ENCODE data around the gene ESYT2. TPM values are rescaled to one million over a fixed set of nuclear protein-coding genes. Genes with fewer than 3 reads are reported as not detected.

ESYT2 gene
- total RNA-seq, 2 donors from 2014 or later, result 30.7 to 36.9 TPM

DNA sequence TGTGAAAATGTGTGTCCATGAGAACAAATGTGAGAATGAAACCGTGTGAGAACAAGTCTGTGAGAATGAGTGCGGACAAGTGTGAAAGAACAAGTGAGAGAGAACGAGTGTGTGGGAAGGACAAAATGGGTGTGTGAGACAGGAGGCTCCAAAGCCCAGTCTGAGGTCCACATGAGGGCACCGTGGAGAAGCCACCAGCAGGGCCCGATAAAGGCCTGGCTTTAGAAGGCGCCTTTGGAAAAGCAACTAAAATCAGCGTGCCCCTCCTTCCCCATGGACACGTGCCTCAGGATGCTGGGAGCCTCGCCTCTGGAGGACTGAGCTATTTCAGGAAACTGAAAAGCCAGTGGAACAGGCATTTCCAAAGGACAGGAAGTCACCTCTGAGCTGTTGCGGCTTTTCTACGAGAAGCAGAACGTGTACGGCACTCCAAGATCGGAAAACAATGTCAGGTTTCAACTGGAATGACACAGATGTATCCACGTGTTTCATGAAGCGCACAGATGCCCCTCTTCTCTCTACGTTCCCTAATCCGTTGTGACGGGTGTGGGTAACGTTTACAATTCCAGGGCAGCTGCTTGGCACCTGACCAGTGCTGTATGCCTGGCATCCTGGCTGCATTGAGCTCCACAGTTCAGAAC is 46.4 kb downstream of the ESYT2 start:
- Mint-ChIP-seq H3K9me3 (no peaks in the 10 kb centered on the region), H3K4me3 (no peak overlapping the region), H3K27ac (no peak overlapping the region), H3K27me3 (ENCODE audit: insufficient read depth) (no peaks in the 10 kb centered on the region), H3K4me1 (peaks cover 5% of the 10 kb centered on the region), H3K36me3 (ENCODE audit: low read depth) (peaks cover 16% of the 10 kb centered on the region)
- Histone ChIP-seq H3K4me1 (ENCODE audit: control insufficient read depth, insufficient read depth, low read length) (no peaks in the 10 kb centered on the region), H3K27ac (ENCODE audit: low read depth, low read length) (no peak overlapping the region), H3K27me3 (ENCODE audit: control insufficient read depth, insufficient read depth, low read length, poor library complexity, severe bottlenecking) (no peaks in the 10 kb centered on the region), H3K4me3 (ENCODE audit: low read length) (no peak overlapping the region), H3K9ac (ENCODE audit: extremely low read depth, low read length, poor library complexity, severe bottlenecking) (no peak overlapping the region), H3K9me3 (ENCODE audit: control insufficient read depth, low read length) (peaks cover 20% of the 10 kb centered on the region), H3K36me3 (ENCODE audit: control insufficient read depth, insufficient read depth, low read length) (peaks cover 49% of the 10 kb centered on the region)
- peak; percentile 71 for DNase-seq
- 93 to 94% methylated on average over 14 to 20 of the region's 20 CpGs for WGBS, 2 experiments (ENCODE audit: insufficient coverage in 1 of 2, insufficient read length in 1 of 2)
- TF ChIP-seq CTCF (conservative IDR thresholded peaks at IDR 0.05), result peak; percentile 61

DNA sequence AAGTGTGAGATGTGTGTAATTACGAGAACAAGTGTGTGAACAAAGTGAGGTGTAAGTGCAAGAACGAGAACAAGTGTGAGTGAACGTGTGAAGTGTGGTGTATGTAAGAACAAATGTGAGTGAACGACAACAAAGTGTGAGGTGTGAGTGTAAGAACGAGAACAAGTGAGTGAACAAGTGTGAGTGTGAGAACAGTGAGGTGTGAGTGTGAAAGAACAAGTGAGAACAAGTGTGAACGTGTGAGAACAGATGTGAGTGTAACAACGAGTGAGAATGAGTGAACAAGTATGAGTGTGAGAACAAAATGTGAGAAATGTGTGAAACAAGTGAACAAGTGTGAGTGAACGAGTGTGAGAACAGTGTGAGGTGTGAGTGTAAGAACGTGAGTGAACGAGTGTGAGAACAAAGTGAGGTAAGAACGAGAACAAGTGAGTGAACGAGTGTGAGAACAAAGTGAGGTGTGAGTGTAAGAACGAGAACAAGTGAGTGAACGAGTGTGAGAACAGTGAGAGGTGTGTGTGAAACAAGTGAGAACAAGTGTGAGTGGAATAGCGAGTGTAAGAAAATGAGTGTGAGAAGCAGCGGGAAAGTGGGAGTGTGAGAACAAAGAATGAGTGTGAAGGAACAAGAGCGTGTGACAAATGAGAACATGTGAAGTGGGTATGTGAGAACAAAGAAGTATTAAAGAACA is 47.2 kb downstream of the ESYT2 start:
- H3K27ac ChIP-seq (ENCODE audit: low read depth, low read length), result no peak overlapping the region
- TF ChIP-seq CTCF (conservative IDR thresholded peaks at IDR 0.05), result no peak
- no peak overlapping the region for H3K4me3 ChIP-seq (ENCODE audit: low read length)
- no peaks in the 10 kb centered on the region for H3K27me3 Mint-ChIP-seq (ENCODE audit: insufficient read depth)
- no peak for DNase-seq
- H3K4me1 ChIP-seq (ENCODE audit: control insufficient read depth, insufficient read depth, low read length), result no peaks in the 10 kb centered on the region
- H3K9ac ChIP-seq (ENCODE audit: extremely low read depth, low read length, poor library complexity, severe bottlenecking), result no peak overlapping the region
- peaks cover 48% of the 10 kb centered on the region for H3K36me3 ChIP-seq (ENCODE audit: control insufficient read depth, insufficient read depth, low read length)
- no peak overlapping the region for H3K27ac Mint-ChIP-seq
- no peak overlapping the region for H3K4me3 Mint-ChIP-seq
- H3K27me3 ChIP-seq (ENCODE audit: control insufficient read depth, insufficient read depth, low read length, poor library complexity, severe bottlenecking), result no peaks in the 10 kb centered on the region
- peaks cover 17% of the 10 kb centered on the region for H3K36me3 Mint-ChIP-seq (ENCODE audit: low read depth)
- peaks cover 20% of the 10 kb centered on the region for H3K9me3 ChIP-seq (ENCODE audit: control insufficient read depth, low read length)
- H3K4me1 Mint-ChIP-seq, result peaks cover 5% of the 10 kb centered on the region
- H3K9me3 Mint-ChIP-seq, result no peaks in the 10 kb centered on the region
- 86 to 89% methylated on average over 16 to 17 of the region's 17 CpGs for WGBS, 2 experiments (ENCODE audit: insufficient coverage in 1 of 2, insufficient read length in 1 of 2)

DNA sequence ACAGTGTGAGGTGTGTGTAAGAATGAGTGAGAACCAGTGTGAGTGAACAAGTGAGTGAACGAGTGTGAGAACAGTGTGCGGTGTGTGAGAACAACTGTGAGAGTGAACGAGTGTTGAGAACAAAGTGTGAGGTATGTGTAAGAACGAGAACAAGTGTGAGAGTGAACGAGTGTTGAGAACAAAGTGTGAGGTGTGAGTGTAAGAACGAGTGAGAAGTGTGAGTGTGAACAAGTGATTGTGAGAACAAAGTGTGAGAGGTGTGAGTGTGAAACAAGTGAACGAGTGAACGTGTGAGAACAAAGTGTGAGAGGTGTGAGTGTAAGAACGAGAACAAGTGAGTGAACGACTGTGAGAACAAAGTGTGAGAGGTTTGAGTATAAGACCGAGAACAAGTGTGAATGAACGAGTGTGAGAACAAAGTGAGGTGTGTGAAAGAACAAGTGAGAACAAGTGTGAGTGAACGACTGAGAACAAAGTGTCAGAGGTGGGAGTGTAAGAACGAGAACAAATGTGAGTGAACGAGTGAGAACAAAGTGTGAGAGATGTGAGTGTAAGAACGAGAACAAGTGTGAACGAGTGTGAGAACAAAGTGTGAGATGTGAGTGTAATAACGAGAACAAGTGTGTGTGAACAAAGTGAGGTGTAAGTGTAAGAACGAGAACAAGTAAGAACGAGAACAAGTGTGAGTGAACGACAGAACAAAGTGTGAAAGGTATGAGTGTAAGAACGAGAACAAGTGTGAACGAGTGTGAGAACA is 47.9 kb downstream of the ESYT2 start:
- Mint-ChIP-seq H3K36me3 (ENCODE audit: low read depth) (peaks cover 16% of the 10 kb centered on the region), H3K9me3 (no peaks in the 10 kb centered on the region), H3K4me1 (peaks cover 5% of the 10 kb centered on the region), H3K27ac (no peak overlapping the region), H3K27me3 (ENCODE audit: insufficient read depth) (no peaks in the 10 kb centered on the region), H3K4me3 (no peak overlapping the region)
- no peak overlapping the region for H3K27ac ChIP-seq (ENCODE audit: low read depth, low read length)
- 94 to 96% methylated on average over 23 of the region's 23 CpGs for WGBS, 2 experiments (ENCODE audit: insufficient coverage in 1 of 2, insufficient read length in 1 of 2)
- no peak overlapping the region for H3K9ac ChIP-seq (ENCODE audit: extremely low read depth, low read length, poor library complexity, severe bottlenecking)
- peaks cover 20% of the 10 kb centered on the region for H3K9me3 ChIP-seq (ENCODE audit: control insufficient read depth, low read length)
- no peak for DNase-seq
- H3K4me3 ChIP-seq (ENCODE audit: low read length), result no peak overlapping the region
- H3K36me3 ChIP-seq (ENCODE audit: control insufficient read depth, insufficient read depth, low read length), result peaks cover 43% of the 10 kb centered on the region
- no peaks in the 10 kb centered on the region for H3K4me1 ChIP-seq (ENCODE audit: control insufficient read depth, insufficient read depth, low read length)
- TF ChIP-seq CTCF (conservative IDR thresholded peaks at IDR 0.05), result no peak
- no peaks in the 10 kb centered on the region for H3K27me3 ChIP-seq (ENCODE audit: control insufficient read depth, insufficient read depth, low read length, poor library complexity, severe bottlenecking)
